Adrenal gland (tissue), 5 donors: Measurements from ENCODE around the gene ADK.

Source experiments
- POLR2A ChIP-seq, 2 donors: fragments of 450-650 bp; IDR thresholded peaks; one replicate each; pipeline ENCODE4 v1.6.1; 2017; ENCODE audit warnings: antibody characterized with exemption in 2 of 2, mild to moderate bottlenecking in 2 of 2, moderate library complexity in 1 of 2
- TF ChIP-seq, protein P1 (sequence below), 6 experiments: fragments of 450-650 bp in 4 of 6; fragments of 200-600 bp in 2 of 6; sonication (generic) in 1 of 6; IDR thresholded peaks; 1 replicate in 5 of 6; 2 replicates in 1 of 6; pipeline versions ENCODE4 v1.5.1 to v1.8.0; 2016 to 2021; ENCODE audit warnings: antibody characterized with exemption in 6 of 6, mild to moderate bottlenecking in 2 of 6, moderate library complexity in 1 of 6
- donor health status: DM: no; HTN: no; CAD: no.

- TF ChIP-seq, protein P1, sequence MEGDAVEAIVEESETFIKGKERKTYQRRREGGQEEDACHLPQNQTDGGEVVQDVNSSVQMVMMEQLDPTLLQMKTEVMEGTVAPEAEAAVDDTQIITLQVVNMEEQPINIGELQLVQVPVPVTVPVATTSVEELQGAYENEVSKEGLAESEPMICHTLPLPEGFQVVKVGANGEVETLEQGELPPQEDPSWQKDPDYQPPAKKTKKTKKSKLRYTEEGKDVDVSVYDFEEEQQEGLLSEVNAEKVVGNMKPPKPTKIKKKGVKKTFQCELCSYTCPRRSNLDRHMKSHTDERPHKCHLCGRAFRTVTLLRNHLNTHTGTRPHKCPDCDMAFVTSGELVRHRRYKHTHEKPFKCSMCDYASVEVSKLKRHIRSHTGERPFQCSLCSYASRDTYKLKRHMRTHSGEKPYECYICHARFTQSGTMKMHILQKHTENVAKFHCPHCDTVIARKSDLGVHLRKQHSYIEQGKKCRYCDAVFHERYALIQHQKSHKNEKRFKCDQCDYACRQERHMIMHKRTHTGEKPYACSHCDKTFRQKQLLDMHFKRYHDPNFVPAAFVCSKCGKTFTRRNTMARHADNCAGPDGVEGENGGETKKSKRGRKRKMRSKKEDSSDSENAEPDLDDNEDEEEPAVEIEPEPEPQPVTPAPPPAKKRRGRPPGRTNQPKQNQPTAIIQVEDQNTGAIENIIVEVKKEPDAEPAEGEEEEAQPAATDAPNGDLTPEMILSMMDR (IDR thresholded peaks at IDR 0.05), result no peak
- TF ChIP-seq POLR2A (IDR thresholded peaks at IDR 0.05), result no peak
Measured at GRCh38 chr10:74179111-74179710, 28.2 kb downstream of the ADK start.
